ENCODE data around the gene NR1I3.

DNA sequence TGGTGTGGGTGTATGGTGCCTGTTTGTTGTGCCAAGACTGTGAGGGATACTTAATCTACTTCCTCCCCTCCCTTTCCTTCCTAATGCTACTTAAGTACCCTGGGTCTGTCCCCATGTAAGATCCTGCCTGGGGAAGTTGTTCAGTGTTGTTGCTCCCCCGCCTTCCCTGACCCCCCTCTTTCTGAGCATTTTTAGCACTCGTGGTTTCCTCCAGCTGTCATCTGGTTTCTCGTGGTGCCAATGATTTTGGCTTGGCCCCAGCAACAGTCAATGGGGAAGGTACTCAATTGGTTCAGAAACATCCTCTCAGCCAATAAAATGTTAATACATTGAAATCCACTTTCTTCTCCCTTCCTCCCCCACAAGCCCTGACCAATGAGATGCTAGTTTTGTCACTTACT, 52.7 kb downstream of the NR1I3 start:
- no peak for TF ChIP-seq POLR2A (IDR thresholded peaks at IDR 0.05; ENCODE audit: low read length)
- TF ChIP-seq, protein P1, sequence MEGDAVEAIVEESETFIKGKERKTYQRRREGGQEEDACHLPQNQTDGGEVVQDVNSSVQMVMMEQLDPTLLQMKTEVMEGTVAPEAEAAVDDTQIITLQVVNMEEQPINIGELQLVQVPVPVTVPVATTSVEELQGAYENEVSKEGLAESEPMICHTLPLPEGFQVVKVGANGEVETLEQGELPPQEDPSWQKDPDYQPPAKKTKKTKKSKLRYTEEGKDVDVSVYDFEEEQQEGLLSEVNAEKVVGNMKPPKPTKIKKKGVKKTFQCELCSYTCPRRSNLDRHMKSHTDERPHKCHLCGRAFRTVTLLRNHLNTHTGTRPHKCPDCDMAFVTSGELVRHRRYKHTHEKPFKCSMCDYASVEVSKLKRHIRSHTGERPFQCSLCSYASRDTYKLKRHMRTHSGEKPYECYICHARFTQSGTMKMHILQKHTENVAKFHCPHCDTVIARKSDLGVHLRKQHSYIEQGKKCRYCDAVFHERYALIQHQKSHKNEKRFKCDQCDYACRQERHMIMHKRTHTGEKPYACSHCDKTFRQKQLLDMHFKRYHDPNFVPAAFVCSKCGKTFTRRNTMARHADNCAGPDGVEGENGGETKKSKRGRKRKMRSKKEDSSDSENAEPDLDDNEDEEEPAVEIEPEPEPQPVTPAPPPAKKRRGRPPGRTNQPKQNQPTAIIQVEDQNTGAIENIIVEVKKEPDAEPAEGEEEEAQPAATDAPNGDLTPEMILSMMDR (IDR thresholded peaks at IDR 0.05) = no peak
- no peak for TF ChIP-seq RAD21 (conservative IDR thresholded peaks at IDR 0.05 in 1 of 2, IDR thresholded peaks at IDR 0.05 in 1 of 2)
- TF ChIP-seq ZNF302 (CRISPR knock-in tag; IDR thresholded peaks at IDR 0.05) = no peak
- no peak for TF ChIP-seq BHLHE40 (IDR thresholded peaks at IDR 0.05; ENCODE audit: low read depth, low read length)
- no peak for TF ChIP-seq NFE2L2 (conservative IDR thresholded peaks at IDR 0.05; ENCODE audit: low read length)
- TF ChIP-seq, protein P2, sequence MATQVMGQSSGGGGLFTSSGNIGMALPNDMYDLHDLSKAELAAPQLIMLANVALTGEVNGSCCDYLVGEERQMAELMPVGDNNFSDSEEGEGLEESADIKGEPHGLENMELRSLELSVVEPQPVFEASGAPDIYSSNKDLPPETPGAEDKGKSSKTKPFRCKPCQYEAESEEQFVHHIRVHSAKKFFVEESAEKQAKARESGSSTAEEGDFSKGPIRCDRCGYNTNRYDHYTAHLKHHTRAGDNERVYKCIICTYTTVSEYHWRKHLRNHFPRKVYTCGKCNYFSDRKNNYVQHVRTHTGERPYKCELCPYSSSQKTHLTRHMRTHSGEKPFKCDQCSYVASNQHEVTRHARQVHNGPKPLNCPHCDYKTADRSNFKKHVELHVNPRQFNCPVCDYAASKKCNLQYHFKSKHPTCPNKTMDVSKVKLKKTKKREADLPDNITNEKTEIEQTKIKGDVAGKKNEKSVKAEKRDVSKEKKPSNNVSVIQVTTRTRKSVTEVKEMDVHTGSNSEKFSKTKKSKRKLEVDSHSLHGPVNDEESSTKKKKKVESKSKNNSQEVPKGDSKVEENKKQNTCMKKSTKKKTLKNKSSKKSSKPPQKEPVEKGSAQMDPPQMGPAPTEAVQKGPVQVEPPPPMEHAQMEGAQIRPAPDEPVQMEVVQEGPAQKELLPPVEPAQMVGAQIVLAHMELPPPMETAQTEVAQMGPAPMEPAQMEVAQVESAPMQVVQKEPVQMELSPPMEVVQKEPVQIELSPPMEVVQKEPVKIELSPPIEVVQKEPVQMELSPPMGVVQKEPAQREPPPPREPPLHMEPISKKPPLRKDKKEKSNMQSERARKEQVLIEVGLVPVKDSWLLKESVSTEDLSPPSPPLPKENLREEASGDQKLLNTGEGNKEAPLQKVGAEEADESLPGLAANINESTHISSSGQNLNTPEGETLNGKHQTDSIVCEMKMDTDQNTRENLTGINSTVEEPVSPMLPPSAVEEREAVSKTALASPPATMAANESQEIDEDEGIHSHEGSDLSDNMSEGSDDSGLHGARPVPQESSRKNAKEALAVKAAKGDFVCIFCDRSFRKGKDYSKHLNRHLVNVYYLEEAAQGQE (IDR thresholded peaks at IDR 0.05) = no peak
- no peak for TF ChIP-seq MYC (IDR thresholded peaks at IDR 0.05; ENCODE audit: borderline replicate concordance, low read length)
- TF ChIP-seq NPAS2 (CRISPR knock-in tag; IDR thresholded peaks at IDR 0.05; ENCODE audit: borderline replicate concordance) = no peak
- no peak for TF ChIP-seq HDAC2 (IDR thresholded peaks at IDR 0.05)
